Ovary (tissue), 9 donors: Measurements from ENCODE around the gene CHN2. TPM values are rescaled to one million over a fixed set of nuclear protein-coding genes. Genes with fewer than 3 reads are reported as not detected.

Experiments
- DNase-seq, 5 donors: peaks; one replicate each; pipeline ENCODE4 v3.0.0-alpha.2; 2019 to 2020
- H3K27ac ChIP-seq, 2 donors: fragments of 200-600 bp; one replicate each; pipeline versions ENCODE4 v1.5.1 to v1.8.0; 2019 to 2022
- H3K27me3 ChIP-seq: fragments of 200-600 bp; one replicate; pipeline ENCODE4 v1.8.0; 2022
- H3K36me3 ChIP-seq: fragments of 200-600 bp; sonication (generic); one replicate; pipeline ENCODE4 v1.5.1; 2019
- H3K4me1 ChIP-seq: one replicate; pipeline ENCODE4 v1.8.1; 2013; ENCODE audit warnings: mild to moderate bottlenecking, moderate library complexity; ENCODE audit not compliant: insufficient read depth
- H3K4me3 ChIP-seq: fragments of 200-600 bp; sonication (generic); one replicate; pipeline ENCODE4 v1.5.1; 2017
- H3K9me3 ChIP-seq, 2 donors: fragments of 200-600 bp in 1 of 2; sonication (generic) in 1 of 2; one replicate each; pipeline versions ENCODE4 v1.5.1 to v1.8.1; 2013 to 2019; ENCODE audit warnings: mild to moderate bottlenecking in 1 of 2, moderate library complexity in 1 of 2
- CTCF ChIP-seq, 3 donors: fragments of 450-650 bp in 2 of 3; fragments of 200-600 bp in 1 of 3; IDR thresholded peaks; one replicate each; pipeline versions ENCODE4 v1.5.1 to v1.8.0; 2016 to 2022; ENCODE audit warnings: antibody characterized with exemption in 3 of 3, mild to moderate bottlenecking in 1 of 3
- EP300 ChIP-seq: sonication (generic); formaldehyde crosslinking; IDR thresholded peaks from one replicate; pipeline ENCODE4 v1.6.1; 2017; ENCODE audit warnings: antibody characterized with exemption
- POLR2A ChIP-seq: fragments of 450-650 bp; IDR thresholded peaks from one replicate; pipeline ENCODE4 v1.6.1; 2017; ENCODE audit warnings: antibody characterized with exemption, mild to moderate bottlenecking, moderate library complexity
- WGBS, 3 donors: extraction: QIAGEN DNeasy Blood & Tissue Kit in 1 of 3; methylation state at CpG; one replicate each; pipeline versions ENCODE4 v1.1.5 to v1.1.7; 2013 to 2017; 5-methylcytosine and 5-hydroxymethylcytosine counted together
- intact Hi-C, 4 donors: fragments of 100-400 bp; cut with DNase I; formaldehyde crosslinking; loops; one replicate each; pipeline versions ENCODE4 v1.11.0 to v1.15.1; 2022 to 2023
- polyA plus RNA-seq, 2 donors: library from polyadenylated mRNA; stranded (reverse); fragments of 200-250 nt in 1 of 2; fragments of 350-450 nt in 1 of 2; fragmentation: Illumina TruSeq in 1 of 2; extraction: RNeasy Lipid Tissue Mini Kit (QIAGEN cat#74804) in 1 of 2; gene quantifications; one replicate each; pipeline ENCODE4 v1.2.3, GENCODE V29; 2013 to 2014
- total RNA-seq, 7 donors: library from RNA; depleted of rRNA in 2 of 7; stranded (reverse); fragments of >200 nt in 2 of 7; fragmentation: NEBNext Ultra II Directional in 3 of 7; extraction: Animal tissue kit (Norgen Biotek cat#: 25700) in 3 of 7; gene quantifications; one replicate each; pipeline versions ENCODE4 v1.1.0 to v1.2.4, GENCODE V29; 2016 to 2023
- donor health status: DM: no; HTN: no; CAD: no; lungs with moderate emphysema.
- donor health status: DM: no; HTN: no; CAD: no.
- donor health status: Bipolar disorder and iron deficiency.
- donor health status: DM: yes; HTN: yes; CAD: no.
- donor health status: DM: no; HTN: no; CAD: no.
- donor health status: DM: yes; HTN: yes; CAD: no.

Gene CHN2
- total and polyA plus RNA-seq, 9 donors, result 17.9 to 32.6 (median 22.3) TPM

- TF ChIP-seq CTCF (IDR thresholded peaks at IDR 0.05) (no peak), EP300 (no peak), POLR2A (no peak)
- WGBS, 3 donors, result 92 to 98% (median 97%) methylated on average over 3 of the region's 3 CpGs
- Histone ChIP-seq H3K27ac (no peak overlapping the region), H3K27me3 (no peaks in the 10 kb centered on the region), H3K9me3 (no peaks in the 10 kb centered on the region), H3K36me3 (no peaks in the 10 kb centered on the region), H3K4me3 (no peak overlapping the region), H3K4me1 (no peaks in the 10 kb centered on the region)
- DNase-seq, result no peak
- intact Hi-C loops, result no loop called here
These were observed 176.9 kb downstream of the CHN2 start for GRCh38 chr7:29371472-29371871.

- Histone ChIP-seq H3K9me3 (no peaks in the 10 kb centered on the region), H3K4me3 (no peak overlapping the region), H3K27ac (no peak overlapping the region), H3K36me3 (no peaks in the 10 kb centered on the region), H3K27me3 (no peaks in the 10 kb centered on the region), H3K4me1 (no peaks in the 10 kb centered on the region)
- intact Hi-C loops, result no loop called here
- WGBS, 3 donors, result 79 to 87% (median 84%) methylated on average over 3 of the region's 3 CpGs
- no peak for TF ChIP-seq CTCF (IDR thresholded peaks at IDR 0.05)
- no peak for TF ChIP-seq EP300
- no peak for TF ChIP-seq POLR2A
- DNase-seq, result no peak
These were observed 177.9 kb downstream of the CHN2 start for GRCh38 chr7:29372351-29373090.

- no peaks in the 10 kb centered on the region for H3K27me3 ChIP-seq
- H3K4me3 ChIP-seq, result no peak overlapping the region
- H3K27ac ChIP-seq, result no peak overlapping the region
- H3K9me3 ChIP-seq, result no peaks in the 10 kb centered on the region
- no peaks in the 10 kb centered on the region for H3K36me3 ChIP-seq
- WGBS, 3 donors, result 85 to 90% (median 89%) methylated on average over 7 of the region's 7 CpGs
- no peaks in the 10 kb centered on the region for H3K4me1 ChIP-seq
- TF ChIP-seq POLR2A (no peak), EP300 (no peak), CTCF (IDR thresholded peaks at IDR 0.05) (no peak)
- intact Hi-C loops, result no loop called here
- no peak for DNase-seq
These were observed 181.3 kb downstream of the CHN2 start for GRCh38 chr7:29375641-29376562.

- TF ChIP-seq CTCF (IDR thresholded peaks at IDR 0.05) (no peak), POLR2A (no peak), EP300 (no peak)
- Histone ChIP-seq H3K36me3 (no peaks in the 10 kb centered on the region), H3K4me1 (no peaks in the 10 kb centered on the region), H3K9me3 (no peaks in the 10 kb centered on the region), H3K27me3 (no peaks in the 10 kb centered on the region), H3K4me3 (no peak overlapping the region), H3K27ac (no peak overlapping the region)
- intact Hi-C loops, result no loop called here
- DNase-seq, result no peak
- 83 to 89% (median 86%) methylated on average over 4 of the region's 4 CpGs for WGBS, 3 donors
These were observed 183.1 kb downstream of the CHN2 start for GRCh38 chr7:29377718-29378117.
